Hepatocyte (in vitro differentiated cells): ENCODE data around the gene KIFC3. TPM values are rescaled to one million over a fixed set of nuclear protein-coding genes. Genes with fewer than 3 reads are reported as not detected.
"Not testable (repeated sequence)": the region's sequence is repeated elsewhere in the genome, so short reads cannot be mapped to it uniquely, and the experiment has no call there.

Source experiments
- DNase-seq: peaks from one replicate; pipeline ENCODE4 v3.0.0-alpha.2; 2016; ENCODE audit warnings: low spot score
- H2AFZ ChIP-seq: fragments of 200-600 bp; sonication (generic); 2 replicates; pipeline ENCODE4 v1.6.0; 2016; ENCODE audit warnings: antibody characterized with exemption, mild to moderate bottlenecking
- H3K27ac ChIP-seq: fragments of 200-600 bp; sonication (generic); 2 replicates; pipeline ENCODE4 v1.5.1; 2016; ENCODE audit warnings: mild to moderate bottlenecking
- H3K27me3 ChIP-seq: fragments of 200-600 bp; sonication (generic); 2 replicates; pipeline ENCODE4 v1.6.1; 2016
- H3K36me3 ChIP-seq: fragments of 200-600 bp; sonication (generic); replicated peaks from 2 replicates; pipeline ENCODE4 v1.5.1; 2016; ENCODE audit warnings: low read depth; ENCODE audit not compliant: insufficient read depth
- H3K4me1 ChIP-seq: fragments of 200-600 bp; sonication (generic); 2 replicates; pipeline ENCODE4 v1.5.1; 2016; ENCODE audit warnings: mild to moderate bottlenecking, moderate library complexity; ENCODE audit not compliant: insufficient read depth
- H3K4me2 ChIP-seq: fragments of 200-600 bp; sonication (generic); 2 replicates; pipeline ENCODE4 v1.6.0; 2016
- H3K4me3 ChIP-seq: fragments of 200-600 bp; sonication (generic); 2 replicates; pipeline ENCODE4 v1.5.1; 2016; ENCODE audit warnings: mild to moderate bottlenecking
- H3K79me2 ChIP-seq: fragments of 200-600 bp; sonication (generic); 2 replicates; pipeline ENCODE4 v1.6.0; 2017; ENCODE audit warnings: mild to moderate bottlenecking
- H3K9me2 ChIP-seq: fragments of 200-600 bp; sonication (generic); replicated peaks from 2 replicates; pipeline ENCODE4 v1.6.0; 2017; ENCODE audit warnings: mild to moderate bottlenecking; ENCODE audit not compliant: insufficient read depth
- H3K9me3 ChIP-seq: fragments of 200-600 bp; sonication (generic); 2 replicates; pipeline ENCODE4 v1.5.1; 2016; ENCODE audit warnings: low read depth, mild to moderate bottlenecking
- H4K20me1 ChIP-seq: fragments of 200-600 bp; sonication (generic); 2 replicates; pipeline ENCODE4 v1.6.0; 2016; ENCODE audit warnings: mild to moderate bottlenecking; ENCODE audit not compliant: insufficient read depth, poor library complexity, severe bottlenecking
- EZH2 ChIP-seq: fragments of 200-600 bp; sonication (generic); IDR thresholded peaks from 2 replicates; pipeline ENCODE4 v1.6.1; 2016; ENCODE audit warnings: antibody characterized with exemption, mild to moderate bottlenecking, borderline replicate concordance
- EZH2phosphoT487 ChIP-seq: fragments of 200-600 bp; sonication (generic); IDR thresholded peaks from one replicate; pipeline ENCODE4 v1.6.1; 2018; ENCODE audit warnings: antibody characterized with exemption, mild to moderate bottlenecking, low read depth, moderate library complexity; ENCODE audit not compliant: unreplicated experiment, severe bottlenecking
- WGBS: methylation state at CpG from one replicate; pipeline ENCODE4 v1.1.6; 2016; ENCODE audit warnings: low lambda C conversion rate; ENCODE audit errors: missing lambda C conversion rate; 5-methylcytosine and 5-hydroxymethylcytosine counted together
- polyA plus RNA-seq: library from polyadenylated mRNA; unstranded; fragments of >200 nt; fragmentation: Nextera tagmentation; extraction: Ambion mirVana; gene quantifications from 2 replicates; pipeline ENCODE4 v1.2.1, GENCODE V29; 2016
- total RNA-seq: library from RNA; depleted of rRNA; stranded (reverse); fragments of >200 nt; gene quantifications from 2 replicates; pipeline ENCODE4 v1.2.3, GENCODE V29; 2014
- TF ChIP-seq, protein P1 (sequence below): fragments of 200-600 bp; sonication (generic); IDR thresholded peaks from 2 replicates; pipeline ENCODE4 v1.5.1; 2016; ENCODE audit warnings: antibody characterized with exemption, mild to moderate bottlenecking; ENCODE audit not compliant: poor library complexity

Gene KIFC3
- total and polyA plus RNA-seq, 2 experiments from 2014 or later, result 49.7 to 55.3 TPM

DNA sequence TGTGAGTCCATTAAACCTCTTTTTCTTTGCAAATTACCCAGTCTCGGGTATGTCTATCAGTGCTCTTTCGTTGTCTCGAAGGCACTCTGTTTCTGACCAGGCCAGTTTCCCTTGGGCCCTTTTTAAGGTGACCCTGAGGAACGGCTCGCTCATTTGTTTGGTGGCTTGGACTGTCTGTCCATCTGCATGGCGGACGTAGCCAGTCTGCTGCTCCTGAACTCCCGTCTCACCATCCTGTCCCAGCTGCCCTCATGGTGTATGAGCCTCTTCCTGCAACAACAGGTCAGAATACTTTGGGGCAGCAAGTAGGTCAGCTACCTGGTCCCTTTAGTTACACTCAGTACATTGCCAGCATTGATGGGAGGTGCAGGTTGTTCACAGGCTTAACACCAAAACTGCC lies 88.7 kb downstream of the KIFC3 start:
- no peak for DNase-seq

DNA sequence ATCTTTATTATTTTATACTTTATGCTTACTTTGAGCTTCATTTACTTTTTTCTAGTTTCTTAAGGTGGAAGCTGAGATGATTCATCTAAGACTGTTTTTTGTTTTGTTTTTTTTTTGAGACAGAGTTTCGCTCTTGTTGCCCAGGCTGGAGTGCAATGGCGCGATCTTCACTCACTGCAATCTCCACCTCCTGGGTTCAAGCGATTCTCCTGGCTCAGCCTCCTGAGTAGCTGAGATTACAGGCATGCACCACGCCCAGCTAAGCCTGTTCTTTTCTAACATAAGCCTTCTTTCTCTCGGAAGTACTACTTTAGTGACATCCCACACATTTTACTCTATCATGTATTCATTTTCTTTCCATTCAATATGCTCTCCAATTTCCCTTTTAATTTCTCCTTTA lies 89.7 kb downstream of the KIFC3 start:
- not testable (repeated sequence) for H3K79me2 ChIP-seq, H2AFZ ChIP-seq, DNase-seq, H3K4me3 ChIP-seq, H3K9me2 ChIP-seq, H3K9me3 ChIP-seq, H3K27me3 ChIP-seq, H3K4me2 ChIP-seq, H3K4me1 ChIP-seq, H4K20me1 ChIP-seq, H3K27ac ChIP-seq, H3K36me3 ChIP-seq
- WGBS, result 75% methylated on average over 6 of the region's 6 CpGs

More for the DNA sequence above, 88.7 kb downstream of the KIFC3 start:
- Histone ChIP-seq H3K27me3 (no peaks in the 10 kb centered on the region), H3K36me3 (no peaks in the 10 kb centered on the region), H3K79me2 (no peaks in the 10 kb centered on the region), H2AFZ (no peak overlapping the region), H3K9me3 (no peaks in the 10 kb centered on the region), H3K27ac (no peak overlapping the region), H3K4me3 (no peak overlapping the region), H3K4me1 (no peaks in the 10 kb centered on the region), H3K9me2 (no peaks in the 10 kb centered on the region), H3K4me2 (no peak overlapping the region), H4K20me1 (no peaks in the 10 kb centered on the region)
- TF ChIP-seq EZH2phosphoT487, result no peak
- TF ChIP-seq, protein P1, sequence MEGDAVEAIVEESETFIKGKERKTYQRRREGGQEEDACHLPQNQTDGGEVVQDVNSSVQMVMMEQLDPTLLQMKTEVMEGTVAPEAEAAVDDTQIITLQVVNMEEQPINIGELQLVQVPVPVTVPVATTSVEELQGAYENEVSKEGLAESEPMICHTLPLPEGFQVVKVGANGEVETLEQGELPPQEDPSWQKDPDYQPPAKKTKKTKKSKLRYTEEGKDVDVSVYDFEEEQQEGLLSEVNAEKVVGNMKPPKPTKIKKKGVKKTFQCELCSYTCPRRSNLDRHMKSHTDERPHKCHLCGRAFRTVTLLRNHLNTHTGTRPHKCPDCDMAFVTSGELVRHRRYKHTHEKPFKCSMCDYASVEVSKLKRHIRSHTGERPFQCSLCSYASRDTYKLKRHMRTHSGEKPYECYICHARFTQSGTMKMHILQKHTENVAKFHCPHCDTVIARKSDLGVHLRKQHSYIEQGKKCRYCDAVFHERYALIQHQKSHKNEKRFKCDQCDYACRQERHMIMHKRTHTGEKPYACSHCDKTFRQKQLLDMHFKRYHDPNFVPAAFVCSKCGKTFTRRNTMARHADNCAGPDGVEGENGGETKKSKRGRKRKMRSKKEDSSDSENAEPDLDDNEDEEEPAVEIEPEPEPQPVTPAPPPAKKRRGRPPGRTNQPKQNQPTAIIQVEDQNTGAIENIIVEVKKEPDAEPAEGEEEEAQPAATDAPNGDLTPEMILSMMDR, result no peak
- TF ChIP-seq EZH2, result no peak
- WGBS, result 85% methylated on average over 8 of the region's 8 CpGs

DNA sequence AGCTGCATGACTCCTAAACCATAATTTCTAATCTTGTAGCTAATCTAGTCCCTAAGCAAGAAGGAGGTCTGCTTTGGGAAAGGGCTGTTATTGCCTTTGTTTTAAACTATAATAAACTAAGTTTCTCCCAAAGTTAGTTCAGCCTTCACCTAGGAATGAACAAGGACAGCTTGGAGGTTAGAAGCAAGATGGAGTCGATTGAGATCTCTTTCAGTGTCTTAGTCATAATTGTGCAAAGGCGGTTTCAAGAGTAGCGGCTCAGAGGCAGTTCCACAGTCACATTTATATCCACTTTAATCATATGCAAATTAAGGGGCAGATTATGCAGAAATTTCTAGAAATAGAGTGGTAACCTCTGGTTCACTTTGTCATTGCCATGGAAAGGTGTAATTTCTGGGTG lies 90.3 kb downstream of the KIFC3 start:
- H4K20me1 ChIP-seq, result no peaks in the 10 kb centered on the region
- no peaks in the 10 kb centered on the region for H3K9me2 ChIP-seq
- no peak for TF ChIP-seq EZH2phosphoT487
- TF ChIP-seq, protein P1, result no peak
- TF ChIP-seq EZH2, result no peak
- H3K4me2 ChIP-seq, result no peak overlapping the region
- H3K27ac ChIP-seq, result no peak overlapping the region
- 91% methylated on average over 3 of the region's 3 CpGs for WGBS
- H2AFZ ChIP-seq, result no peak overlapping the region
- no peak for DNase-seq
- H3K4me1 ChIP-seq, result no peaks in the 10 kb centered on the region
- H3K27me3 ChIP-seq, result no peaks in the 10 kb centered on the region
- no peaks in the 10 kb centered on the region for H3K9me3 ChIP-seq
- no peaks in the 10 kb centered on the region for H3K36me3 ChIP-seq
- no peaks in the 10 kb centered on the region for H3K79me2 ChIP-seq
- no peak overlapping the region for H3K4me3 ChIP-seq

DNA sequence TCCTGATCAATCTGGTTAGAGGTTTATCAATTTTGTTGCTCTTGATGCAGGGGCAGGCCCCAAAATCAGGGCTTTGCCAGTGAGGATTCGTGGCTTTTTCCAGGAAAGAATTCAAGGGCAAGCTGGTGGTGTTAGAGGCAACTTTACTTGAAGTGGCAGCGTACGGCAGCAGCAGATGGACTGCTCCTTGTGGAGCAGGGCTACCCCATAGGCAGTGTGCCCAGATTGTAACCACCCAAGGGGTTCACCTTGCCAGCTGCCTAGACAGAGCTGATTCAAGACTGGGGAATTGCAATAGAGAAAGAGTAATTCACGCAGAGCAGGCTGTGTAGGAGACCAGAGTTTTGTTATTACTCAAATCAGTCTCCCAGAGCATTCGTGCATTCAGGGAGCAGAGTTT lies 90.9 kb downstream of the KIFC3 start:
- no peaks in the 10 kb centered on the region for H3K9me2 ChIP-seq
- H2AFZ ChIP-seq, result no peak overlapping the region
- no peak overlapping the region for H3K4me2 ChIP-seq
- no peaks in the 10 kb centered on the region for H3K27me3 ChIP-seq
- 91% methylated on average over 5 of the region's 5 CpGs for WGBS
- no peaks in the 10 kb centered on the region for H3K9me3 ChIP-seq
- H3K4me1 ChIP-seq, result no peaks in the 10 kb centered on the region
- no peak for DNase-seq
- H3K27ac ChIP-seq, result no peak overlapping the region
- TF ChIP-seq, protein P1, result no peak
- TF ChIP-seq EZH2, result no peak
- TF ChIP-seq EZH2phosphoT487, result no peak
- no peaks in the 10 kb centered on the region for H3K36me3 ChIP-seq
- no peaks in the 10 kb centered on the region for H4K20me1 ChIP-seq
- no peaks in the 10 kb centered on the region for H3K79me2 ChIP-seq
- H3K4me3 ChIP-seq, result no peak overlapping the region
